Stimulated activated CD4-positive, alpha-beta T cell treated with anti-CD3 and anti-CD28 coated beads, Interleukin-12 subunit alpha, Interleukin-12 subunit beta, amount 100 ng/mL, for 24 hours (primary cell): ENCODE results near the gene LSP1.
"Not testable (repeated sequence)": the region's sequence is repeated elsewhere in the genome, so short reads cannot be mapped to it uniquely, and the experiment has no call there.

Experiments used
- DNase-seq, 2 experiments: peaks; one replicate each; pipeline ENCODE4 v3.0.0-alpha.2; 2020; ENCODE audit warnings: low read depth in 2 of 2

The LSP1 gene

GRCh38 chr11:1928891-1929541, 76.1 kb downstream of the LSP1 start:
- DNase-seq: no peak

- no peak for DNase-seq
These were observed 77.0 kb downstream of the LSP1 start for GRCh38 chr11:1929621-1930461.

GRCh38 chr11:1930462-1930830, 77.6 kb downstream of the LSP1 start:
- no peak for DNase-seq

- DNase-seq: no peak
These were observed 78.6 kb downstream of the LSP1 start for GRCh38 chr11:1931341-1932104.

GRCh38 chr11:1932105-1932480, 79.2 kb downstream of the LSP1 start:
- no peak for DNase-seq

- DNase-seq: no peak
These were observed 79.8 kb downstream of the LSP1 start for GRCh38 chr11:1932681-1933080.

- no peak for DNase-seq
These were observed 80.8 kb downstream of the LSP1 start for GRCh38 chr11:1933416-1934334.

- no peak for DNase-seq
These were observed 81.7 kb downstream of the LSP1 start for GRCh38 chr11:1934335-1935155.

- DNase-seq: no peak
These were observed 82.5 kb downstream of the LSP1 start for GRCh38 chr11:1935156-1936071.

GRCh38 chr11:1936072-1936780, 83.3 kb downstream of the LSP1 start:
- no peak for DNase-seq

GRCh38 chr11:1936781-1937615, 84.1 kb downstream of the LSP1 start:
- DNase-seq: no peak

- DNase-seq: no peak
These were observed 84.9 kb downstream of the LSP1 start for GRCh38 chr11:1937616-1938342.

GRCh38 chr11:1938343-1939005, 85.6 kb downstream of the LSP1 start:
- no peak for DNase-seq

GRCh38 chr11:1939006-1939625, 86.2 kb downstream of the LSP1 start:
- DNase-seq: no peak

GRCh38 chr11:1939788-1940187, 86.9 kb downstream of the LSP1 start:
- DNase-seq: not testable (repeated sequence)
